Stimulated activated CD4-positive, alpha-beta T cell treated with anti-CD3 and anti-CD28 coated beads, Interleukin-2, amount 100 ng/mL, for 4 hours (primary cell): Measurements from ENCODE around the gene PLCXD1.

ENCODE experiments used
- DNase-seq: peaks from one replicate; pipeline ENCODE4 v3.0.0-alpha.2; 2020; ENCODE audit warnings: low read depth

PLCXD1 gene

GRCh38 chrX:334971-335757, 54.0 kb downstream of the PLCXD1 start:
- DNase-seq, result no peak

- no peak for DNase-seq
Observed at GRCh38 chrX:335758-336155, 54.6 kb downstream of the PLCXD1 start.

GRCh38 chrX:336227-336626, 55.0 kb downstream of the PLCXD1 start:
- DNase-seq, result no peak

- no peak for DNase-seq
Observed at GRCh38 chrX:337331-337831, 56.2 kb downstream of the PLCXD1 start.

- DNase-seq, result no peak
Observed at GRCh38 chrX:338281-338835, 57.2 kb downstream of the PLCXD1 start.

- no peak for DNase-seq
Observed at GRCh38 chrX:338836-339400, 57.7 kb downstream of the PLCXD1 start.

GRCh38 chrX:340121-340520, 58.9 kb downstream of the PLCXD1 start:
- DNase-seq, result no peak

GRCh38 chrX:340641-341423, 59.7 kb downstream of the PLCXD1 start:
- no peak for DNase-seq

GRCh38 chrX:341541-342101, 60.4 kb downstream of the PLCXD1 start:
- no peak for DNase-seq

- DNase-seq, result no peak
Observed at GRCh38 chrX:344371-344901, 63.3 kb downstream of the PLCXD1 start.

- no peak for DNase-seq
Observed at GRCh38 chrX:345020-345925, 64.1 kb downstream of the PLCXD1 start.

GRCh38 chrX:346034-346813, 65.0 kb downstream of the PLCXD1 start:
- no peak for DNase-seq

- no peak for DNase-seq
Observed at GRCh38 chrX:347351-348117, 66.4 kb downstream of the PLCXD1 start.

GRCh38 chrX:348461-349117, 67.4 kb downstream of the PLCXD1 start:
- DNase-seq, result no peak

GRCh38 chrX:349196-349595, 68.0 kb downstream of the PLCXD1 start:
- DNase-seq, result no peak

GRCh38 chrX:349702-350101, 68.5 kb downstream of the PLCXD1 start:
- no peak for DNase-seq

GRCh38 chrX:350148-350533, 69.0 kb downstream of the PLCXD1 start:
- no peak for DNase-seq

GRCh38 chrX:350534-351323, 69.5 kb downstream of the PLCXD1 start:
- DNase-seq, result no peak
